Measurements from ENCODE around the gene KRT3.

- TF ChIP-seq CTCF (IDR thresholded peaks at IDR 0.05; ENCODE audit: borderline replicate concordance, extremely low read depth, low read length, poor library complexity, severe bottlenecking) = no peak
- TF ChIP-seq EZH2 (IDR thresholded peaks at IDR 0.05; ENCODE audit: borderline replicate concordance, low read depth, low read length, severe bottlenecking) = no peak
Observed at GRCh38 chr12:52767427-52767826, 28.5 kb downstream of the KRT3 start.
